OCI-LY1 (cell line): ENCODE results near the gene CDSN.
"Not testable (repeated sequence)": the region's sequence is repeated elsewhere in the genome, so short reads cannot be mapped to it uniquely, and the experiment has no call there.

Experiments
- H2AFZ ChIP-seq: fragments of 200-600 bp; sonication (generic), shearing (Covaris generic); 2 replicates; pipeline ENCODE4 v1.6.0; 2014; ENCODE audit warnings: antibody characterized with exemption, mild to moderate bottlenecking, low read length
- H3F3A ChIP-seq: fragments of 200-600 bp; sonication (generic), shearing (Covaris generic); 2 replicates; pipeline ENCODE4 v1.6.0; 2014; ENCODE audit warnings: mild to moderate bottlenecking, antibody characterized with exemption, low read length, moderate library complexity; ENCODE audit not compliant: insufficient read depth
- H3K27ac ChIP-seq: fragments of 200-600 bp; sonication (generic); 2 replicates; pipeline ENCODE4 v1.5.1; 2014; ENCODE audit warnings: low read length, mixed run types, mild to moderate bottlenecking, low read depth; ENCODE audit not compliant: poor library complexity, severe bottlenecking
- H3K27me3 ChIP-seq: fragments of 200-600 bp; sonication (generic); 2 replicates; pipeline ENCODE4 v1.6.0; 2014; ENCODE audit warnings: antibody characterized with exemption, mild to moderate bottlenecking, low read length, moderate library complexity; ENCODE audit not compliant: insufficient read depth
- H3K36me3 ChIP-seq: fragments of 200-600 bp; sonication (generic); 2 replicates; pipeline ENCODE4 v1.6.1; 2014; ENCODE audit warnings: mild to moderate bottlenecking, antibody characterized with exemption, low read length, moderate library complexity, mixed read lengths; ENCODE audit not compliant: insufficient read depth
- H3K4me1 ChIP-seq: fragments of 200-600 bp; sonication (generic); 2 replicates; pipeline ENCODE4 v1.5.1; 2014; ENCODE audit warnings: mild to moderate bottlenecking, low read length, moderate library complexity; ENCODE audit not compliant: insufficient read depth, severe bottlenecking
- H3K4me2 ChIP-seq: fragments of 200-600 bp; sonication (generic), shearing (Covaris generic); 2 replicates; pipeline ENCODE4 v1.6.1; 2014; ENCODE audit warnings: low read length
- H3K4me3 ChIP-seq: fragments of 200-600 bp; sonication (generic); 2 replicates; pipeline ENCODE4 v1.5.1; 2014; ENCODE audit warnings: low read length, low read depth, mild to moderate bottlenecking, mixed read lengths; ENCODE audit not compliant: poor library complexity, severe bottlenecking
- H3K79me2 ChIP-seq: fragments of 200-600 bp; shearing (Covaris generic); 2 replicates; pipeline ENCODE4 v1.6.1; 2016; ENCODE audit warnings: mixed run types, low read length, mixed read lengths; ENCODE audit not compliant: insufficient read depth
- H3K9ac ChIP-seq: fragments of 200-600 bp; sonication (generic), shearing (Covaris generic); 2 replicates; pipeline ENCODE4 v1.6.1; 2014; ENCODE audit warnings: mild to moderate bottlenecking, low read length, mixed read lengths
- H3K9me2 ChIP-seq: fragments of 200-600 bp; sonication (generic), shearing (Covaris generic); 2 replicates; pipeline ENCODE4 v1.6.1; 2014; ENCODE audit warnings: low read depth, mild to moderate bottlenecking, low read length, mixed read lengths
- H3K9me3 ChIP-seq: fragments of 200-600 bp; shearing (Covaris generic); 2 replicates; pipeline ENCODE4 v1.6.1; 2014; ENCODE audit warnings: low read length, mixed read lengths
- H4K20me1 ChIP-seq: fragments of 200-600 bp; sonication (generic), shearing (Covaris generic); 2 replicates; pipeline ENCODE4 v1.6.0; 2016; ENCODE audit warnings: mild to moderate bottlenecking, low read length; ENCODE audit not compliant: insufficient read depth
- EZH2 ChIP-seq: fragments of 200-600 bp; sonication (generic), shearing (Covaris generic); IDR thresholded peaks from 2 replicates; pipeline ENCODE4 v1.8.0; 2017; ENCODE audit warnings: borderline replicate concordance, mixed run types, mild to moderate bottlenecking, antibody characterized with exemption, low read length, moderate library complexity, mixed read lengths
- TF ChIP-seq, protein P1 (sequence below): fragments of 200-600 bp; sonication (generic), shearing (Covaris generic); IDR thresholded peaks from 2 replicates; pipeline ENCODE4 v1.5.1; 2017; ENCODE audit warnings: mild to moderate bottlenecking, antibody characterized with exemption, low read length, moderate library complexity, mixed read lengths

CDSN gene

DNA sequence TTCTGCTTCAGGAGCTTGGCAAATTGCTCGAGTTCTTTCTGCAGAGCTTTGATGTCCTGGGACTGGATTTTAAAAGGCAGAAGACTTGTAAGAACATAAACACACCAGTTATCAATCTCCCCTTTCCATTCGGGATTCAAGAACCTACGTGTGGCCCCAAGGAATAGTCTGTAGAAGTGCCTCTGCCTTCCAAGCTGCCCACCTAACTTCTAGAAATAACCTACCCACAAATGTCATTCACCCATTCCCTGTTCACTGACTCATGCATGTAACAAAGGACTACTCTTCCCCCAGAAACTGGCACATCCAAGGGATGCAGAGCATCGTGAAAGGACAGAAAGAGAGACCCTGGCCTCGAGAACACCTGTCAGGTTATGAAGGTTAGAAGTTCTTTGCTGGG, 45.7 kb upstream of the CDSN start:
- Histone ChIP-seq H3K27me3 (no peaks in the 10 kb centered on the region), H3K27ac (no peak overlapping the region), H3K9ac (no peak overlapping the region), H3K4me1 (peaks cover 49% of the 10 kb centered on the region), H3K9me3 (no peaks in the 10 kb centered on the region), H3K4me3 (no peak overlapping the region), H3F3A (no peaks in the 10 kb centered on the region), H3K36me3 (peaks cover 31% of the 10 kb centered on the region), H2AFZ (no peak overlapping the region), H3K79me2 (no peaks in the 10 kb centered on the region), H3K4me2 (no peak overlapping the region), H4K20me1 (no peaks in the 10 kb centered on the region), H3K9me2 (no peaks in the 10 kb centered on the region)
- no peak for TF ChIP-seq EZH2
- TF ChIP-seq, protein P1, sequence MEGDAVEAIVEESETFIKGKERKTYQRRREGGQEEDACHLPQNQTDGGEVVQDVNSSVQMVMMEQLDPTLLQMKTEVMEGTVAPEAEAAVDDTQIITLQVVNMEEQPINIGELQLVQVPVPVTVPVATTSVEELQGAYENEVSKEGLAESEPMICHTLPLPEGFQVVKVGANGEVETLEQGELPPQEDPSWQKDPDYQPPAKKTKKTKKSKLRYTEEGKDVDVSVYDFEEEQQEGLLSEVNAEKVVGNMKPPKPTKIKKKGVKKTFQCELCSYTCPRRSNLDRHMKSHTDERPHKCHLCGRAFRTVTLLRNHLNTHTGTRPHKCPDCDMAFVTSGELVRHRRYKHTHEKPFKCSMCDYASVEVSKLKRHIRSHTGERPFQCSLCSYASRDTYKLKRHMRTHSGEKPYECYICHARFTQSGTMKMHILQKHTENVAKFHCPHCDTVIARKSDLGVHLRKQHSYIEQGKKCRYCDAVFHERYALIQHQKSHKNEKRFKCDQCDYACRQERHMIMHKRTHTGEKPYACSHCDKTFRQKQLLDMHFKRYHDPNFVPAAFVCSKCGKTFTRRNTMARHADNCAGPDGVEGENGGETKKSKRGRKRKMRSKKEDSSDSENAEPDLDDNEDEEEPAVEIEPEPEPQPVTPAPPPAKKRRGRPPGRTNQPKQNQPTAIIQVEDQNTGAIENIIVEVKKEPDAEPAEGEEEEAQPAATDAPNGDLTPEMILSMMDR: no peak

DNA sequence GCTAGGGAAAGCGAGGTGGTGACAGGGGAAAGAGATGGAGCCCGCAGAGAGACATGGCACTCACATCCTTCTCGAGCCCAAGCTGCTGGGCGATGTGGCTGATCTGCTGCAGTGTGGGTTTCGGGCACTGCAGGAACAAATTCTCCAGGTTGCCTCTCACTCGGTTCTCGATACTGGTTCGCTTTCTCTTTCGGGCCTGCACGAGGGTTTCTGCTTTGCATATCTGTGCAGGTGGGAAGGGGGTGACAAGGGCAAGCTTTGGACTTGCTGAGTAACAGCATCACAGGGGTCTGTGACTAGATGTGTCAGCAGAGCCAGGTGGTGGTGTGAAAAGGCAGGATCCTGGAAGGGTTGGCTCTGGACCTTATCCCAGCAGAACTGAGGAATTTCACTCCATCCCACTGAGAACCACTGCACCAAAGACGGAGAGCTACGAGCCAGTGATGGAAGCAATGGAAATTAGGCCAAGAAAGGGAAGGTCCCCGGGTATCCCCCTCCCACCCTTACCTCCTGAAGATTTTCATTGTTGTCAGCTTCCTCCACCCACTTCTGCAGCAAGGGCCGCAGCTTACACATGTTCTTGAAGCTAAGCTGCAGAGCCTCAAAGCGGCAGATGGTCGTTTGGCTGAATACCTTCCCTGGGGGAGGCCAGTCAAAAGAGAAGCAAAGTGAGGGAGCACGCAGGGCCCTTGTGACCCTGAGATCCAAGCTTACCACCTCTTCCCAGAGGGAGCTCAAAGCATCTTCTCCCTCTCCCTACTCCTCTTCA, 45.0 kb upstream of the CDSN start:
- not testable (repeated sequence) for H3K9me3 ChIP-seq, H3K79me2 ChIP-seq, H3K9me2 ChIP-seq, H3K9ac ChIP-seq, H3K27me3 ChIP-seq, H4K20me1 ChIP-seq, H3F3A ChIP-seq, H2AFZ ChIP-seq
- Histone ChIP-seq H3K27ac (peak overlapping the region; percentile 75), H3K4me3 (peak overlapping the region; percentile 27), H3K36me3 (peaks cover 31% of the 10 kb centered on the region), H3K4me2 (peak overlapping the region; percentile 60; the same call in 1 of the 2 replicates), H3K4me1 (peaks cover 57% of the 10 kb centered on the region)

DNA sequence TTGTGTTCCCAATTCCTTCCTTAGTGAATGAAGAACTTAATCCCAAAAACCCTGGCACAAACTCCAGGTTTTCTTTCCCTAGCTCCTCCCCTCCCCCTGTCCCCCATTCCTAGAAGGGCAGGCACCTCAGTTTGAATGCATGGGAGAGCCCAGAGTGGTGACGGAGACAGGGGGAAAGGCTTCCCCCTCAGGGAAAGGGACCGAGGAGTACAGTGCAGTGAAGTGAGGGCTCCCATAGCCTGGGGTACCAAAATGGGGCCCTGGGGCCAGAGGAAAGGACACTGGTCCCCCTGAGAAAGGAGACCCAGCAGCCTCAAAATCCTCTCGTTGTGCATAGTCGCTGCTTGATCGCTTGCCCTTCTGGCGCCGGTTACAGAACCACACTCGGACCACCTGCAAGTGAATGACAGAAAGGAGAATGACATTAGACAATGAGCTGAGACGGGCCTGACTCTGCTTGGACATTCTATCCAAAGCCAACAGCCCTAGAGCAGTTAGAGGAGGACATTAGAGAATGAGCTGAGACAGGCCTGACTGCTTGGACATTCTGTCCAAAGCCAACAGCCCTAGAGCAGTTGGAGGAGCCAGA, 44.3 kb upstream of the CDSN start:
- not testable (repeated sequence) for H3K27me3 ChIP-seq, H3F3A ChIP-seq, H3K9me2 ChIP-seq, H2AFZ ChIP-seq, H3K9me3 ChIP-seq, H4K20me1 ChIP-seq, H3K9ac ChIP-seq, H3K79me2 ChIP-seq
- Histone ChIP-seq H3K36me3 (peaks cover 34% of the 10 kb centered on the region), H3K4me3 (peak overlapping the region; percentile 27), H3K27ac (peak overlapping the region; percentile 75), H3K4me2 (peak overlapping the region; percentile 60; the same call in 1 of the 2 replicates), H3K4me1 (peaks cover 63% of the 10 kb centered on the region)

DNA sequence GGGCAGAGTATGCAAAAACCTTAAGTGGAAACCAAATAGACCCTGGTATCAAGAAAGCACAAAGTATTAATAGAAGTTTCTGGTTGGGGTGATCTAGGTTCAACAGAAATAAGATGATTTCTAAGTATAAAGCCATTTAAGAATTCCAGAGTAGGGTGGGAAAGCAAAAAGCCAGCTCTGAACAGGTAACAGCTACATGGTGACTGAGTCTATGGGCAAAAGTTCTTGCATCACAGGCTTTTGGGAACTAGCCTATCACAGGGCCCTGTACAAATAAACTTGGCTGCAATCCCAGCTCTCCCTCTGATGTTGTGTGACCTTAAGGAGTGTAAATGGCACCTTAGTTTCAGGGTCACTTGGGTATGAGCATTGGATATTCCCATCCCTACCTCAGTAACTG, 43.7 kb upstream of the CDSN start:
- Histone ChIP-seq H3F3A (no peaks in the 10 kb centered on the region), H3K79me2 (peaks cover 6% of the 10 kb centered on the region; the same call in 1 of the 2 replicates), H2AFZ (no peak overlapping the region), H3K27ac (peak overlapping the region; percentile 31), H3K4me1 (peaks cover 66% of the 10 kb centered on the region), H3K9ac (no peak overlapping the region), H3K36me3 (peaks cover 36% of the 10 kb centered on the region), H3K9me3 (no peaks in the 10 kb centered on the region), H4K20me1 (no peaks in the 10 kb centered on the region), H3K9me2 (no peaks in the 10 kb centered on the region), H3K27me3 (no peaks in the 10 kb centered on the region), H3K4me3 (no peak overlapping the region), H3K4me2 (no peak overlapping the region; the same call in 1 of the 2 replicates)
- TF ChIP-seq, protein P1: no peak
